GM12872 (cell line): Measurements from ENCODE around the gene SMARCAL1.

Experiments
- TF ChIP-seq, protein P1 (sequence below): IDR thresholded peaks from 3 replicates; pipeline ENCODE4 v1.5.1; 2011; ENCODE audit warnings: low read depth, mild to moderate bottlenecking, low read length, moderate library complexity; ENCODE audit not compliant: insufficient read depth

Gene SMARCAL1

DNA sequence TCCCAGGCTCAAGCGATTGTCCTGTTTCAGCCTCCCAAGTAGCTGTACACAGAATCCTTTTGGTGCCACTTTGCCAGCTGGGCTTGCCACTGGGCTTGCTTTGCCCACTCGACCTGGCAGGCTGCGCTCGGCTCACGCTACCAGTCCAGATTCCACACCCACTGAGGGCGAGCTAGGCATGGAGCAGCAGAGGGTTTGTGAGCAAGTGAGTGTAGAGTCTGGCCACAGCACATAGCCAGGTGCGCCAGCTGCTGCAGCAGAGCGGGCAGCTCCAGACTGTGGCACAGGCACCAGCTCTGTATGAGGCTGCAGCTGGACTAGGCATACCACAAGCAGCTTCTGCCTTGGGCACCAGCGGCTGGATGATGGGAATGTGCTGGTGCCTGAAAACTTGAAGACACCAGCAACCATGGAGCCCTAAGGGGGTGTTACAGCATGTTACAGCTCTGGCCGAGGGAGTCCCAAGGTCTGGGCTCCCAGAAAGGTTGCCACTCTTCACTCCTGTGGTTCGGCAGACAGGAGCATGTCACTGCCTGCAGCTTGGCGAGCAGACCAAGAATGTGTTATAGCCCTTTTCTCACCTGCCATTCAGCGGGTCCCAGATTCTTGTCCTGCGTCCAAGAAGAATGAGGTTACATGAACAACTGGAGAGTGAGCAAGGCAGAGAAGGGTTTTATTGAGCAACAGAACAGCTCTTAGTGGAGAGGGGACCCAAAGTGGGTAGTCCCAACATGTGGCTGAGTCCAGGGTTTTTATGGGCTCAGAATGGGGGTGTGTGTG lies 12.9 kb downstream of the SMARCAL1 start:
- TF ChIP-seq, protein P1, sequence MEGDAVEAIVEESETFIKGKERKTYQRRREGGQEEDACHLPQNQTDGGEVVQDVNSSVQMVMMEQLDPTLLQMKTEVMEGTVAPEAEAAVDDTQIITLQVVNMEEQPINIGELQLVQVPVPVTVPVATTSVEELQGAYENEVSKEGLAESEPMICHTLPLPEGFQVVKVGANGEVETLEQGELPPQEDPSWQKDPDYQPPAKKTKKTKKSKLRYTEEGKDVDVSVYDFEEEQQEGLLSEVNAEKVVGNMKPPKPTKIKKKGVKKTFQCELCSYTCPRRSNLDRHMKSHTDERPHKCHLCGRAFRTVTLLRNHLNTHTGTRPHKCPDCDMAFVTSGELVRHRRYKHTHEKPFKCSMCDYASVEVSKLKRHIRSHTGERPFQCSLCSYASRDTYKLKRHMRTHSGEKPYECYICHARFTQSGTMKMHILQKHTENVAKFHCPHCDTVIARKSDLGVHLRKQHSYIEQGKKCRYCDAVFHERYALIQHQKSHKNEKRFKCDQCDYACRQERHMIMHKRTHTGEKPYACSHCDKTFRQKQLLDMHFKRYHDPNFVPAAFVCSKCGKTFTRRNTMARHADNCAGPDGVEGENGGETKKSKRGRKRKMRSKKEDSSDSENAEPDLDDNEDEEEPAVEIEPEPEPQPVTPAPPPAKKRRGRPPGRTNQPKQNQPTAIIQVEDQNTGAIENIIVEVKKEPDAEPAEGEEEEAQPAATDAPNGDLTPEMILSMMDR, result no peak

DNA sequence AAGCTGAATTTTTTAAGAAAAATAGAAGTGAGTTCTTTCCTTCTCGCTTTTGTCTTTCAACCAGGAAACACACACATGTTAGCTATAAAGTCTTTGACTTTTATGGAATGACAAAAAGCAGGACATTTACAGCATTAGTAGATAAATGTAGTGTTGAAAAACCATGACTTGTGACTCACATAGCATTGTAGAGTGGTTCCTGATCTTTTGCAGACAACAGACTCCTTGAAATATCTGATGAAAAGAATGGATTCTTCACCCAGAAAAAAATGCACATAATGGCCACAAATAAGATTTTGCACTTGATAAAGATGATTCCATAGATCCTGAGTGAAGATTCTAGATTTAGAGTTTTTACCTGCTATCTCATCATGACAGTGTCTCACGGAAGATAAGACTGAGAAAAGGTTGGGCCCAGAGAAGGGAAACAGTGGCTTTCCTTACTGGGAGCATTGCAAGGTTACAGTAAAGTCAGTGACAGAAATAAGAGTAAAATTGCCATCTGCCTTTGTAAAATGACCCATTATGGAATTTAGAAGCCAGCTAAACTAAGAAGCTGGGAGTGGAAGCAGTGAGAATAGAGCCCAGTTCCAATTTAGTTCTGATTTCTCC lies 14.0 kb downstream of the SMARCAL1 start:
- TF ChIP-seq, protein P1, result no peak

DNA sequence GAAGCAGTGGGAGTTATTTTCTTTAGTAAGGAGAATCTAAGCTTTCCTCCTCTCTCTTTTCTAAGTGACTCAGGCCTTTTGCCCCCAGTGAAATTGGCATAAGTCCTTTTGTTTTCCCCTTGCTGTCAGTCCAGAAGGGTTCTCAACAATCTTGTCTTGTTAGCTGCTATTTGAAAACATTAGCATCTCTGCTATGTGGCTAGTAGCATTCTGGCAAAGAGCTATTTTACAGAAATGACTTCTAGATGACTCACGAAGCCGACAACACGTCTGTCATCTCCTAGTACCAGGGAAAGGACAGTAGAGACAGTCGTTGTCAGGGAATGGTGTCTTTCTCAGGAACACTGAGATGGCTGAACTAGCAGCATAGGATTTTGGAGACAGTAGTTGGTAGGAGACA lies 14.7 kb downstream of the SMARCAL1 start:
- TF ChIP-seq, protein P1, result no peak

DNA sequence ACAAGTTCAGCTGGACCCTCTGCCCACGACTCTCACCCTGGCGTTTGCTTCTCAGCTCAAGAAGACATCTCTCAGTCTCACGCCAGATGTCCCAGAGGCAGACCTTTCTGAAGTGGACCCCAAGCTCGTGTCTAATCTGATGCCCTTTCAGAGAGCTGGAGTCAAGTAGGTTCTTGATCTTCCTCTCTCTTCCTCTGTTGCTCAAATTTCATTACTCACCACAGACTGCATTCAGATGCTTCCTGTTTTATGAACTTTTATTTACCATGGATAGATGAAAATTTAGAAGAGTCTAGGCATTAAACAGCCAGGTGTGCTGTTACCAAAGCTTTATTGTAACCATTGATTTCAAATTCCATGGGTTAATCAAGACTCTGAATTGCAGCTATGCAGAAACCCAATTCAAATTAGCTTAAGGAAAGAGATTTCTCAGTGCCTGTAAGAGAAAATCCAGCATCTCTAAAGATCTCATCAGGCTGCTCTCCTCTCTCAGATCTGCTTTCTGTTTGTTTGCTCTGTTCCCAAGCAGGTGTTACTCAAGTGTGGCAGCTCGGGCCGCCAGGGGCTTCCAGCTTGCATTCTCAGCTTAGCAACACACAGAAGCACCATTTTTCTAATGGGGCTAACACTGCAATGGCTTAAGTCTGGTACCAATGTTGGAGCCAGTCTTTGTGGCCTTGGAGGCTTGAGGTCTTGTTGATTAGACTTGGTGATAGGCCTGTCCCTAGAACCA lies 16.5 kb downstream of the SMARCAL1 start:
- TF ChIP-seq, protein P1, result no peak

DNA sequence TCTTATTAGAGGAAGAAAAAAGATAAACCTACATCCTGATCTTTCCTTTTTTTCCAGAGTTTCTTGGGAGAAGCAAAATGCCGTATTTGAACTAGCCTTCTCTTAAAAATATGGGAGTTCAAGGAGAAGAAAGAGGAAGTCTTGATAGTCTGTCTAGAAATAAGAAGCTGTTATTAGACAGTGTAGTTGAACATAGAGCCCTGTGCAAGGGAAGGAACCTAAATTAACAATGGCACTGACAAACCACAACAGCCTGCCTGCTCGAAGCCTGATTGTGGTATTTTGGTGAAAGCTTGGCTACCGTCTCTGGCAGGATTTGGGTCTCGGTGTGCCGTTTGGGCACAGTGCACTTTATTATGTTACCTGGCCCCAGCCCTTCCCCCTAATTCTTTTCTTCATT lies 17.1 kb downstream of the SMARCAL1 start:
- TF ChIP-seq, protein P1, result no peak

DNA sequence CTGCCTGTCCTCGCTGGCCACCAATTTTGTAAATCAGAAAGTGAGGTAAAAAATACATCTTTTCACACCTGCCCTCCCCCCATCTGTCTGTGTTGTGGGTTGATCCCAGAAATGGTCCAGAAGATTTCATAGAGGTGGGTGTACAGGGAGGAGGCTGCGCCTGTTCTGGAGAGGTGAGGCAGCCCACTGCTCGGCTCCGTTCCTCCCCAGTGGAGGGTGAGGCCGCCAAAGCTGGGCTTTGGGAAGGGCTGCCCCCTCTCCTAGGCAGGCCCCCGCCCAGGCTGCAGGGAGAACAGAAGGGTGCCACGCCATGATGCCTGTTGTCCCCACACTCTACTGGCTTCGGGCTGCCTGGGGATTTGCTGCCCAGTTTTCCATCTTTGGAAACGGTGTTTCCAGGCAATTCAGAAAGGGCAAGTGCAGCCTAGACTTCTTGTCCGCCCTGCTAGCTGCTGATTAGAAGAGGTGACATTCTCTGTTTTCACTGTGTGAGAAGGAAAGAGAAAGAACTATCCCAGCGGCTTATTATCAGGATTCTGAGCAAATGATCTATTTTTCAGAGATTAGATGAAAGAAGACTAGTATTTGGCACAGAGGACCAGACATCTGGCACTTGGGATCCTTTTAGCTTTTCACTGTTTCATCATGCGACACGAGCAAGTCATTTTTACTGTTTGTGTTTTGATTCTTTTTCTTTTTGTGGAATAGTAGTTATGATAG lies 18.7 kb downstream of the SMARCAL1 start:
- TF ChIP-seq, protein P1, result no peak

DNA sequence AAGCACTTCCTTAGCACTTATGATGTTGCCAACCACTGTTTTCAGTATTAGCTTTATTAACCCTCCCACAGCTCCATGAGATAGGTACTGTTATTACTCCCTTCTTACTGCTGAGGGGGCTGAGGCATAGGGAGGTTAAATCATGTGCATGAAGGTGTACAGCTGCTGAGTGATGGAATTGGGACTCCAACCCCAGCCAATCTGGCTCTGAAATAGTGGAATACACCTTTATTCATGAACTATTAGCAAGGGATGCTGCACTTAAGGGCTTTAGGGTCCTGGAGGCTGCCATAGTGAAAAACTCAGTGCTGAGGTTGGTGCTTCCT lies 19.2 kb downstream of the SMARCAL1 start:
- TF ChIP-seq, protein P1, result no peak
